H1 (cell line): ENCODE results near the gene ACAD9. TPM values are rescaled to one million over a fixed set of nuclear protein-coding genes. Genes with fewer than 3 reads are reported as not detected.

Experiments used
- CTCF ChIA-PET: fragments of 300-600 bp; sonication (Branson Sonifier 250); formaldehyde crosslinking; loops from one replicate; lab custom pipeline; 2021; ENCODE audit not compliant: partially characterized antibody; lab: Charles Lee
- POLR2A ChIA-PET: fragments of 300-600 bp; sonication (Branson Sonifier 250); formaldehyde crosslinking; loops from one replicate; lab custom pipeline; 2021; ENCODE audit warnings: inconsistent platforms; ENCODE audit not compliant: partially characterized antibody; lab: Charles Lee
- DNase-seq, 2 experiments: peaks; one replicate each; pipeline versions ENCODE4 v3.0.0 to v3.0.0-alpha.2; 2010 to 2022; ENCODE audit warnings: low spot score in 2 of 2, low read depth in 1 of 2, mixed read lengths in 1 of 2
- FAIRE-seq: peaks from 2 replicates; lab custom pipeline; 2011; peaks lifted over from hg19 to GRCh38; lab: Jason Lieb, UNC
- H2AFZ ChIP-seq: 2 replicates; pipeline ENCODE4 v1.8.1; 2012; ENCODE audit warnings: low read length, inconsistent platforms
- H2AK5ac ChIP-seq: 2 replicates; pipeline ENCODE4 v1.6.1; 2013; ENCODE audit warnings: low read depth, low read length
- H2BK120ac ChIP-seq: replicated peaks from 2 replicates; pipeline ENCODE3; 2013; ENCODE audit warnings: low read depth, low read length, inconsistent platforms
- H2BK12ac ChIP-seq: 2 replicates; pipeline ENCODE4 v1.6.1; 2013; ENCODE audit warnings: low read depth, low read length
- H2BK15ac ChIP-seq: 2 replicates; pipeline ENCODE4 v1.6.1; 2013; ENCODE audit warnings: low read length
- H2BK20ac ChIP-seq: 2 replicates; pipeline ENCODE4 v1.6.1; 2013; ENCODE audit warnings: low read length
- H2BK5ac ChIP-seq: 2 replicates; pipeline ENCODE4 v1.6.1; 2013; ENCODE audit warnings: low read depth, low read length
- H3K14ac ChIP-seq: 2 replicates; pipeline ENCODE4 v1.6.1; 2013; ENCODE audit warnings: inconsistent platforms; ENCODE audit not compliant: insufficient read length
- H3K18ac ChIP-seq: 2 replicates; pipeline ENCODE4 v1.6.1; 2013; ENCODE audit warnings: low read length; ENCODE audit errors: extremely low read depth
- H3K23ac ChIP-seq: 2 replicates; pipeline ENCODE4 v1.6.1; 2013; ENCODE audit warnings: inconsistent platforms; ENCODE audit not compliant: insufficient read length
- H3K23me2 ChIP-seq: 2 replicates; pipeline ENCODE4 v1.6.1; 2013; ENCODE audit warnings: low read depth, low read length
- H3K27ac ChIP-seq: 2 replicates; pipeline ENCODE4 v1.6.1; 2011; ENCODE audit warnings: low read depth, low read length, inconsistent platforms
- H3K27me3 ChIP-seq, 4 experiments: replicated peaks in 1 of 4; 1 replicate in 1 of 4; 2 replicates in 3 of 4; pipeline versions ENCODE4 v1.6.1 to v1.8.1; 2011 to 2013; ENCODE audit warnings: low read length in 3 of 4, mild to moderate bottlenecking in 3 of 4, inconsistent platforms in 2 of 4, mixed read lengths in 2 of 4, moderate library complexity in 1 of 4; ENCODE audit not compliant: control insufficient read depth in 3 of 4, insufficient read depth in 3 of 4; ENCODE audit errors: extremely low read depth in 1 of 4
- H3K36me3 ChIP-seq, 4 experiments: 2 replicates each; pipeline versions ENCODE4 v1.6.1 to v1.8.1; 2011 to 2013; ENCODE audit warnings: mild to moderate bottlenecking in 4 of 4, low read length in 3 of 4, moderate library complexity in 2 of 4, control low read depth in 1 of 4, inconsistent platforms in 1 of 4; ENCODE audit not compliant: insufficient read depth in 4 of 4, control insufficient read depth in 2 of 4
- H3K4ac ChIP-seq: replicated peaks from 2 replicates; pipeline ENCODE3; 2013; ENCODE audit warnings: low read length, low read depth, mixed read lengths, inconsistent platforms; ENCODE audit not compliant: insufficient read length
- H3K4me1 ChIP-seq, 4 experiments: replicated peaks in 1 of 4; 1 replicate in 1 of 4; 2 replicates in 3 of 4; pipeline versions ENCODE4 v1.6.1 to v1.8.1; 2011 to 2013; ENCODE audit warnings: low read length in 3 of 4, inconsistent platforms in 2 of 4, mixed read lengths in 1 of 4; ENCODE audit not compliant: insufficient read depth in 4 of 4, control insufficient read depth in 3 of 4
- H3K4me2 ChIP-seq, 2 experiments: 2 replicates each; pipeline versions ENCODE4 v1.6.1 to v1.8.1; 2011 to 2013; ENCODE audit warnings: low read depth in 2 of 2, low read length in 2 of 2, control low read depth in 1 of 2, inconsistent platforms in 1 of 2, mild to moderate bottlenecking in 1 of 2; ENCODE audit not compliant: insufficient read depth in 1 of 2
- H3K4me3 ChIP-seq, 4 experiments: fragments of 200-600, 300-600 bp in 1 of 4; sonication (generic), shearing (Covaris generic), sonication (Bioruptor Twin) in 1 of 4; 2 replicates each; pipeline versions ENCODE4 v1.5.1 to v1.8.1; 2011 to 2016; ENCODE audit warnings: low read length in 4 of 4, low read depth in 3 of 4, control low read depth in 2 of 4, inconsistent platforms in 2 of 4, mild to moderate bottlenecking in 2 of 4, mixed read lengths in 1 of 4, moderate library complexity in 1 of 4; ENCODE audit not compliant: insufficient read depth in 2 of 4; ENCODE audit errors: extremely low read depth in 1 of 4
- H3K56ac ChIP-seq: replicated peaks from 2 replicates; pipeline ENCODE3; 2013; ENCODE audit warnings: low read depth, mild to moderate bottlenecking, mixed read lengths, low read length, inconsistent platforms; ENCODE audit not compliant: insufficient read length
- H3K79me1 ChIP-seq: 2 replicates; pipeline ENCODE4 v1.6.1; 2013; ENCODE audit warnings: low read depth, low read length, control low read depth
- H3K79me2 ChIP-seq, 2 experiments: 2 replicates each; pipeline versions ENCODE4 v1.6.1 to v1.8.1; 2012 to 2013; ENCODE audit warnings: low read length in 2 of 2, mild to moderate bottlenecking in 2 of 2, inconsistent platforms in 1 of 2; ENCODE audit not compliant: insufficient read depth in 2 of 2, control insufficient read depth in 1 of 2
- H3K9ac ChIP-seq, 4 experiments: replicated peaks in 1 of 4; 1 replicate in 1 of 4; 2 replicates in 3 of 4; pipeline versions ENCODE4 v1.6.1 to v1.8.1; 2011 to 2013; ENCODE audit warnings: low read depth in 3 of 4, low read length in 3 of 4, control low read depth in 2 of 4, mild to moderate bottlenecking in 2 of 4, moderate library complexity in 2 of 4, inconsistent platforms in 1 of 4; ENCODE audit errors: extremely low read depth in 1 of 4
- H3K9me3 ChIP-seq, 2 experiments: 2 replicates each; pipeline versions ENCODE4 v1.6.1 to v1.8.1; 2012 to 2013; ENCODE audit warnings: mild to moderate bottlenecking in 2 of 2, moderate library complexity in 2 of 2, control low read depth in 1 of 2, inconsistent platforms in 1 of 2, low read depth in 1 of 2, low read length in 1 of 2, mixed read lengths in 1 of 2; ENCODE audit not compliant: insufficient read depth in 2 of 2
- H4K20me1 ChIP-seq, 2 experiments: replicated peaks in 1 of 2; 2 replicates each; pipeline versions ENCODE3 to v1.8.1; 2011 to 2013; ENCODE audit warnings: inconsistent platforms in 2 of 2, low read length in 2 of 2, mild to moderate bottlenecking in 1 of 2; ENCODE audit not compliant: insufficient read depth in 2 of 2, control insufficient read depth in 1 of 2
- H4K5ac ChIP-seq: 2 replicates; pipeline ENCODE4 v1.6.1; 2013; ENCODE audit warnings: low read length, low read depth, mixed read lengths, inconsistent platforms; ENCODE audit not compliant: insufficient read length
- H4K8ac ChIP-seq: 2 replicates; pipeline ENCODE4 v1.8.0; 2013; ENCODE audit warnings: mild to moderate bottlenecking, moderate library complexity, low read length, inconsistent platforms; ENCODE audit not compliant: insufficient read depth; ENCODE audit errors: extremely low read depth
- H4K91ac ChIP-seq: replicated peaks from 2 replicates; pipeline ENCODE3; 2013; ENCODE audit warnings: low read length, mixed read lengths, inconsistent platforms; ENCODE audit not compliant: insufficient read length
- CBX8 ChIP-seq: fragments of 300-800, 300-1000 bp; sonication (generic); IDR thresholded peaks from 2 replicates; pipeline ENCODE4 v1.7.1; 2016; ENCODE audit warnings: low read depth, low read length, borderline replicate concordance
- CREB1 ChIP-seq: IDR thresholded peaks from 2 replicates; pipeline ENCODE4 v1.6.1; 2012; ENCODE audit warnings: inconsistent platforms
- GABPA ChIP-seq: IDR thresholded peaks from 2 replicates; pipeline ENCODE4 v1.6.1; 2011; ENCODE audit warnings: mild to moderate bottlenecking, low read length, moderate library complexity, borderline replicate concordance; ENCODE audit not compliant: insufficient read depth
- GTF2F1 ChIP-seq: IDR thresholded peaks from 2 replicates; pipeline ENCODE4 v1.6.1; 2012; ENCODE audit warnings: low read depth, low read length, improper control_type of control experiment, borderline replicate concordance
- KDM4A ChIP-seq: IDR thresholded peaks from one replicate; pipeline ENCODE4 v1.7.1; 2012; ENCODE audit warnings: low read depth, mild to moderate bottlenecking, moderate library complexity, low read length, inconsistent platforms; ENCODE audit not compliant: severe bottlenecking
- KDM5A ChIP-seq: fragments of 200-600 bp; IDR thresholded peaks from 2 replicates; pipeline ENCODE4 v1.7.1; 2012; ENCODE audit warnings: mild to moderate bottlenecking, low read length, inconsistent platforms, mixed read lengths
- MAFK ChIP-seq: IDR thresholded peaks from 2 replicates; pipeline ENCODE4 v1.6.1; 2012; ENCODE audit warnings: low read depth, mild to moderate bottlenecking, improper control_type of control experiment, low read length
- NRF1 ChIP-seq: IDR thresholded peaks from 2 replicates; pipeline ENCODE4 v1.6.1; 2011; ENCODE audit warnings: mild to moderate bottlenecking, low read depth, low read length, improper control_type of control experiment
- RAD21 ChIP-seq, 2 experiments: IDR thresholded peaks in 1 of 2; conservative IDR thresholded peaks in 1 of 2; 2 replicates each; pipeline ENCODE4 v1.6.1; 2011; ENCODE audit warnings: low read depth in 2 of 2, low read length in 2 of 2, improper control_type of control experiment in 1 of 2, inconsistent platforms in 1 of 2, mild to moderate bottlenecking in 1 of 2, moderate library complexity in 1 of 2
- SIN3A ChIP-seq, 2 experiments: IDR thresholded peaks in 1 of 2; conservative IDR thresholded peaks in 1 of 2; 2 replicates each; pipeline ENCODE4 v1.6.1; 2011 to 2012; ENCODE audit warnings: low read length in 2 of 2, improper control_type of control experiment in 1 of 2, low read depth in 1 of 2, mild to moderate bottlenecking in 1 of 2
- TBP ChIP-seq: IDR thresholded peaks from 2 replicates; pipeline ENCODE4 v1.6.1; 2011; ENCODE audit warnings: low read depth, low read length, improper control_type of control experiment
- USF2 ChIP-seq: IDR thresholded peaks from 2 replicates; pipeline ENCODE4 v1.6.1; 2011; ENCODE audit warnings: low read length, improper control_type of control experiment
- WGBS, 2 experiments: shearing (Covaris generic) in 1 of 2; methylation state at CpG; one replicate each; pipeline versions ENCODE4 v1.1.6 to v1.1.7; 2013 to 2015; ENCODE audit warnings: low lambda C conversion rate in 2 of 2, mixed read lengths in 2 of 2, inconsistent platforms in 1 of 2, low coverage in 1 of 2, missing lambda C conversion rate in 1 of 2; ENCODE audit not compliant: insufficient replicate concordance in 2 of 2, insufficient coverage in 1 of 2, insufficient read length in 1 of 2; ENCODE audit errors: extremely low coverage in 1 of 2, missing lambda C conversion rate in 1 of 2; 5-methylcytosine and 5-hydroxymethylcytosine counted together
- polyA plus RNA-seq, 7 experiments: library from polyadenylated mRNA; depleted of rRNA in 3 of 7; stranded (reverse) in 5 of 7; unstranded in 2 of 7; fragments of >200 nt in 5 of 7; fragments of 200-250 nt in 2 of 7; gene quantifications; 1 replicate in 5 of 7; 2 replicates in 1 of 7; 4 replicates in 1 of 7; pipeline versions ENCODE4 v1.2.1 to v1.2.3, GENCODE V29; 2011 to 2013; ENCODE audit warnings: missing spikeins in 2 of 7, mixed read lengths in 2 of 7
- total RNA-seq: library from RNA; stranded (reverse); fragmentation: NEBNext Ultra II Directional; extraction: Animal tissue kit (Norgen Biotek cat#: 25700); gene quantifications from 2 replicates; pipeline ENCODE4 v1.2.1, GENCODE V29; 2021

Gene ACAD9
- total and polyA plus RNA-seq, 2 of the 8 experiments (the other 6 are each of a cell fraction or from before 2014, with no cell fraction given): 27.5 to 28.9 TPM

DNA sequence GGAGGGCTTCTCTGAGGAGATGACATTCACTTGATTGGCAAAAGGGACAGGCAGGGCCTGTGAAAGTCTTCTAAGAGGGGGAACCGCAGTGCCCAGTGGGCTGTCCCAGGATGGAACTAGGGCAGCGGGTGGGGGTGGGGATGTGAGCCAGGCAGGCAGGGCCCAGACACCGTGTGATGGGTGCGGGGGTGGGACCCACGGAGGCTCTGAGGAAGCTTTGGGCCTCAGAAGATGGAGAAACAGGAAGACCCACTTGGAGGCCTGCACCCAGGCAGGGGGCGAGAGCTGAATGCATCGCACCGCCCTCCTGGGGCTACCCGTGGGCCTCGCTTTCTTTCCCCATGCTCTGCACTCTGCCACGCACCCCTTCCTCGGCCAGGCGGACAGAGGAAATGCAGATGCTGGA, 32.9 kb upstream of the ACAD9 start:
- H2AFZ ChIP-seq: 0 out of 2 replicates have a peak overlapping the region, but pooled peaks have one; percentile 20
- no peak overlapping the region for H3K18ac ChIP-seq
- H3K79me1 ChIP-seq: no peaks in the 10 kb centered on the region
- no peak overlapping the region for H2BK20ac ChIP-seq
- ChIA-PET POLR2A (interaction anchor here (1.3 kb wide), 1 partner anchor 32 kb away, joined by 3 read pairs; no protein-coding TSS in a partner anchor), CTCF (interaction anchor here (0.6 to 4.0 kb wide), 15 partner anchors 20 to 231 kb away, joined by 3 to 31 read pairs (median 5); partner anchors contain the start of gene RAB7A)
- H3K4ac ChIP-seq: no peak overlapping the region
- no peaks in the 10 kb centered on the region for H3K27me3 ChIP-seq
- H3K23ac ChIP-seq: no peak overlapping the region
- H3K23me2 ChIP-seq: no peaks in the 10 kb centered on the region; the same call in 1 of the 2 replicates
- H2BK12ac ChIP-seq: no peak overlapping the region
- H4K8ac ChIP-seq: no peak overlapping the region
- H3K4me3 ChIP-seq: peak overlapping the region in 2 of 4 experiments; percentile 8 to 42; a peak in 1 of 8 replicates
- peaks cover 2 to 3% of the 10 kb centered on the region in 2 experiments; a peak in 1 of 4 replicates for H3K9me3 ChIP-seq
- no peak overlapping the region for H2BK120ac ChIP-seq
- H3K27ac ChIP-seq: no peak overlapping the region
- no peak overlapping the region for H2BK5ac ChIP-seq
- peaks cover 0 to 11% (median 9%) of the 10 kb centered on the region in 4 experiments; a peak in 4 of 7 replicates for H3K4me1 ChIP-seq
- H3K4me2 ChIP-seq: peak overlapping the region; percentile 44 to 65; a peak in 2 of 4 replicates
- H3K56ac ChIP-seq: no peak overlapping the region
- no peaks in the 10 kb centered on the region for H3K79me2 ChIP-seq
- no peak overlapping the region for H3K14ac ChIP-seq
- no peak overlapping the region for H3K9ac ChIP-seq
- no peak overlapping the region for H4K91ac ChIP-seq
- WGBS, 2 experiments: 89% methylated on average over 13 of the region's 13 CpGs; no CpG with 5 or more reads in 1 of the 2 experiments
- H3K36me3 ChIP-seq: no peaks in the 10 kb centered on the region
- no peak overlapping the region for H2AK5ac ChIP-seq
- H4K5ac ChIP-seq: no peak overlapping the region
- no peak overlapping the region for H2BK15ac ChIP-seq
- no peaks in the 10 kb centered on the region for H4K20me1 ChIP-seq
- no peak for DNase-seq
- no peak for FAIRE-seq
- TF ChIP-seq MAFK: no peak
- no peak for TF ChIP-seq NRF1
- TF ChIP-seq CREB1: no peak
- no peak for TF ChIP-seq SIN3A (conservative IDR thresholded peaks at IDR 0.05 in 1 of 2, IDR thresholded peaks at IDR 0.05 in 1 of 2; ENCODE audit: low read depth in 1 of 2, low read length in 2 of 2)
- no peak for TF ChIP-seq TBP
- no peak for TF ChIP-seq KDM5A
- TF ChIP-seq GABPA: no peak
- no peak for TF ChIP-seq GTF2F1
- TF ChIP-seq CBX8: no peak
- no peak for TF ChIP-seq USF2
- TF ChIP-seq RAD21 (IDR thresholded peaks at IDR 0.05 in 1 of 2, conservative IDR thresholded peaks at IDR 0.05 in 1 of 2; ENCODE audit: low read depth in 2 of 2, low read length in 2 of 2): no peak
- TF ChIP-seq KDM4A: no peak
